Measurements from ENCODE around the gene GXYLT2.

The GXYLT2 gene

GRCh38 chr3:72974956-72975355 lies 87.1 kb downstream of the GXYLT2 start:
- H3K4me3 ChIP-seq (ENCODE audit: low read length): no peak overlapping the region
- DNase-seq (ENCODE audit: low read depth): no peak
- TF ChIP-seq CTCF (conservative IDR thresholded peaks at IDR 0.05; ENCODE audit: low read length): no peak

- DNase-seq (ENCODE audit: low read depth): peak; percentile 85
- no peak for TF ChIP-seq CTCF (conservative IDR thresholded peaks at IDR 0.05; ENCODE audit: low read length)
- no peak overlapping the region for H3K4me3 ChIP-seq (ENCODE audit: low read length)
These were observed 88.5 kb downstream of the GXYLT2 start for GRCh38 chr3:72976281-72976741.

GRCh38 chr3:72977060-72977808 lies 89.4 kb downstream of the GXYLT2 start:
- no peak for DNase-seq (ENCODE audit: low read depth)
- peak; percentile 17; the same call in 1 of the 2 replicates for TF ChIP-seq CTCF (conservative IDR thresholded peaks at IDR 0.05; ENCODE audit: low read length)
- no peak overlapping the region for H3K4me3 ChIP-seq (ENCODE audit: low read length)

GRCh38 chr3:72982609-72983366 lies 94.9 kb downstream of the GXYLT2 start:
- TF ChIP-seq CTCF (conservative IDR thresholded peaks at IDR 0.05; ENCODE audit: low read length): no peak

GRCh38 chr3:72985576-72985975 lies 97.7 kb downstream of the GXYLT2 start:
- TF ChIP-seq CTCF (conservative IDR thresholded peaks at IDR 0.05; ENCODE audit: low read length): no peak
- no peak for DNase-seq (ENCODE audit: low read depth)
- no peak overlapping the region for H3K4me3 ChIP-seq (ENCODE audit: low read length)

More at GRCh38 chr3:72982609-72983366, 94.9 kb downstream of the GXYLT2 start:
- H3K4me3 ChIP-seq (ENCODE audit: low read length): no peak overlapping the region
- no peak for DNase-seq (ENCODE audit: low read depth)

GRCh38 chr3:72990701-72991395 lies 103.0 kb downstream of the GXYLT2 start:
- no peak overlapping the region for H3K4me3 ChIP-seq (ENCODE audit: low read length)
- no peak for TF ChIP-seq CTCF (conservative IDR thresholded peaks at IDR 0.05; ENCODE audit: low read length)
- no peak for DNase-seq (ENCODE audit: low read depth)

Measured in AG10803 (cell line).